Neutrophil (primary cell): Measurements from ENCODE around the gene RPE.

Source experiments
- H3K27ac ChIP-seq: fragments of 200-600 bp; sonication (generic); 2 replicates; pipeline ENCODE4 v1.5.1; 2016; ENCODE audit warnings: mild to moderate bottlenecking, moderate library complexity
- H3K27me3 ChIP-seq: fragments of 200-600 bp; sonication (generic); 2 replicates; pipeline ENCODE4 v1.6.0; 2016; ENCODE audit warnings: mild to moderate bottlenecking
- H3K36me3 ChIP-seq: fragments of 200-600 bp; sonication (generic); 2 replicates; pipeline ENCODE4 v1.5.1; 2017
- H3K4me1 ChIP-seq, 2 experiments: fragments of 200-600 bp in 1 of 2; sonication (generic) in 1 of 2; 1 replicate in 1 of 2; 2 replicates in 1 of 2; pipeline versions ENCODE4 v1.5.1 to v1.6.1; 2013 to 2016; ENCODE audit warnings: low read depth in 1 of 2, low read length in 1 of 2, mild to moderate bottlenecking in 1 of 2, moderate library complexity in 1 of 2; ENCODE audit not compliant: control insufficient read depth in 1 of 2, insufficient read depth in 1 of 2
- H3K4me3 ChIP-seq, 2 experiments: fragments of 200-600 bp in 1 of 2; sonication (generic) in 1 of 2; 1 replicate in 1 of 2; 2 replicates in 1 of 2; pipeline ENCODE4 v1.5.1; 2013 to 2016; ENCODE audit warnings: low read depth in 1 of 2, low read length in 1 of 2, mild to moderate bottlenecking in 1 of 2, moderate library complexity in 1 of 2
- H3K9me3 ChIP-seq: fragments of 200-600 bp; sonication (generic); 2 replicates; pipeline ENCODE4 v1.5.1; 2016
- CTCF ChIP-seq: fragments of 200-600 bp; sonication (generic); IDR thresholded peaks from 2 replicates; pipeline ENCODE4 v1.5.1; 2016; ENCODE audit warnings: antibody characterized with exemption

The RPE gene

DNA sequence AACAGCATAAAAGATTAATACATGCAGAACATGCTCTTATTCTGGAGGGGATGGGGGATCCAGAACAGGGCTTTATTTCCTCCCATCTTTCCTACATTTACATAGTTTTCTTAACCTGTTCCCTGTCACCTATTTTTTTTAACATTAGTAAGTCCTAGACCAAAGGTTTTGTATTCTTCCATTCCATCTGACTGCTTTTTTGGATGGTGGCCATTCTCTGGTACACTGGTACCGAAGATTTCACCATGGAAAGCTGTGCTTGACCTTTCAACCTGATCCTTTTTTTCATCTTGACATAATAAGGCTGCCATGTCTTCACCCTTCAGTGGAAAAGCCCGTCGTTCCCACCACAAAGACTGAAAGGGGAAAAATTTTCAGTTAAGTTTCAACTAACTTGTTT lies 20.4 kb downstream of the RPE start:
- H3K36me3 ChIP-seq: peaks cover 85% of the 10 kb centered on the region
- no peak for TF ChIP-seq CTCF
- no peaks in the 10 kb centered on the region for H3K9me3 ChIP-seq

DNA sequence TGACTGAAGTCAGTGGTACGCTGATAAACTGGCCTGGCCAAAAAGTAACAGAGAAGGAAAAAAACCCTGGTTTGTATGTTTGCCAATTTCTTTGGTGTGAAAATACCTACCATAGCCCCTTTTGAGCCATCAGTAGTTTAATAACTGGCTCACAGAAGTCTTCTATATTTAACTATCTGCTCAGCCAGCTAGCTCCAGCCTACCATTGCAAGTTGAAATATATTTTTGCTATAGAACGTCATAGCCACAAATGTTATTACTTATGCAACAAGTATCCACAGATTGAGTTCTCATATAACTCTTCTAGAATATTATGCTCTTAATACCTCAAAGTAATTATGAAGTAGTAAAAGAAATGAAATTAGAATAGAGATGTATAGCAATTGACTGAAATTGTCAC lies 25.2 kb downstream of the RPE start:
- H3K9me3 ChIP-seq: no peaks in the 10 kb centered on the region
- H3K27ac ChIP-seq: no peak overlapping the region
- no peaks in the 10 kb centered on the region for H3K27me3 ChIP-seq
- TF ChIP-seq CTCF: no peak
- H3K4me3 ChIP-seq: no peak overlapping the region
- no peaks in the 10 kb centered on the region for H3K4me1 ChIP-seq
- H3K36me3 ChIP-seq: peaks cover 61% of the 10 kb centered on the region

More for the DNA sequence above, 20.4 kb downstream of the RPE start:
- no peaks in the 10 kb centered on the region for H3K27me3 ChIP-seq
- H3K27ac ChIP-seq: no peak overlapping the region
- no peak overlapping the region for H3K4me3 ChIP-seq
- no peaks in the 10 kb centered on the region for H3K4me1 ChIP-seq

- Histone ChIP-seq H3K9me3 (no peaks in the 10 kb centered on the region), H3K36me3 (peaks cover 55% of the 10 kb centered on the region), H3K4me3 (no peak overlapping the region), H3K27ac (no peak overlapping the region), H3K4me1 (no peaks in the 10 kb centered on the region), H3K27me3 (no peaks in the 10 kb centered on the region)
- no peak for TF ChIP-seq CTCF
Measured at GRCh38 chr2:210028178-210028577, 25.7 kb downstream of the RPE start.

- Histone ChIP-seq H3K4me1 (no peaks in the 10 kb centered on the region), H3K36me3 (peaks cover 28% of the 10 kb centered on the region), H3K27me3 (no peaks in the 10 kb centered on the region), H3K9me3 (no peaks in the 10 kb centered on the region), H3K27ac (no peak overlapping the region), H3K4me3 (no peak overlapping the region)
- TF ChIP-seq CTCF: no peak
Measured at GRCh38 chr2:210034087-210034683, 31.7 kb downstream of the RPE start.

DNA sequence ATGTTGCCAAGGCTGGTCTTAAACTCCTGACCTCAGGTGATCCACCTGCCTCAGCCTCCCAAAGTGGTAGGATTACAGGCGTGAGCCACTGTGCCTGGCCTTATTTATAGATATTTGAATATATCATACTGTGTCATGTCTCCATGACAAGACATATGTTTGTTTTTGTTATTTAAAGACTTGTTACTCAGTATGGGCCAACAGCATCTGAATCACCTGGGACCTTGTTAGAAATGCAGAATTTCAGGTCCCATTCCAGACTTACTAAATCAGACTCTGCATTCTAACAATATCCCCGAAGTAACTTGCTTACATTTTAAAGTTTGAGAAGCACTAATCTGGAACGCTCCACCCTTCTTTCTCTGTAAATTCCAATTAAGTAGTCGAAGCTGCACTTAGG lies 33.2 kb downstream of the RPE start:
- no peak for TF ChIP-seq CTCF
- Histone ChIP-seq H3K27me3 (no peaks in the 10 kb centered on the region), H3K4me3 (no peak overlapping the region), H3K27ac (no peak overlapping the region), H3K9me3 (no peaks in the 10 kb centered on the region), H3K4me1 (no peaks in the 10 kb centered on the region), H3K36me3 (peaks cover 35% of the 10 kb centered on the region)

DNA sequence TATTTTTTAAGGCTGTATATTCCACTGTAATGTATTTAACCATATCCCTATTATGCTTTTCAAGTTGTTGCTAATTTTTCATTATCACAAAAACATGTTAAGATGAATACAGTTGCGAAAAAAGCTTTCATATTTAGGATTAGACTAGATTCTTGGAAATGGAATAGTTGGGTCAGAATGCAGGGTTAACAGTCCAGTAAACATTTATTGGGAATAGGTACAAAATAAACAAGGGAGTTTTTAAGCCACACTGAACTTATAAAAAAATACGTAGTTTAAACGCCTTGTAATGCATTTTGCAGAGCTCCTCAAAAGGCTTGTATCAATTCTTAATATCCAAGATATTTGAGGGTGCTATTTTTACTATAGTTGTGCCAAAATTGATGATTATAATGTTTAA lies 35.6 kb downstream of the RPE start:
- no peak for TF ChIP-seq CTCF
- no peaks in the 10 kb centered on the region for H3K4me1 ChIP-seq
- no peaks in the 10 kb centered on the region for H3K9me3 ChIP-seq
- no peak overlapping the region for H3K4me3 ChIP-seq
- no peaks in the 10 kb centered on the region for H3K27me3 ChIP-seq
- H3K27ac ChIP-seq: no peak overlapping the region
- peaks cover 48% of the 10 kb centered on the region for H3K36me3 ChIP-seq
